ENCODE measurements around the gene KCNIP4.

- TF ChIP-seq EP300 (IDR thresholded peaks at IDR 0.05; ENCODE audit: low read depth) (no peak), POLR2AphosphoS5 (IDR thresholded peaks at IDR 0.05) (no peak), CTCF (IDR thresholded peaks at IDR 0.05) (no peak), POLR2A (IDR thresholded peaks at IDR 0.05) (no peak)
Observed at GRCh38 chr4:20859097-20859781, 1089.3 kb downstream of the KCNIP4 start.

Measured in transverse colon (tissue), 4 donors.